ENCODE data around the gene WIZ.

Gene WIZ

GRCh38 chr19:15374796-15375440 lies 74.8 kb downstream of the WIZ start:
- no peak for DNase-seq (ENCODE audit: low spot score)

- no peak for DNase-seq (ENCODE audit: low spot score)
Observed at GRCh38 chr19:15374105-15374651, 75.6 kb downstream of the WIZ start.

- no peak for DNase-seq (ENCODE audit: low spot score)
Observed at GRCh38 chr19:15373644-15374043, 76.1 kb downstream of the WIZ start.

- no peak for DNase-seq (ENCODE audit: low spot score)
Observed at GRCh38 chr19:15372891-15373301, 76.9 kb downstream of the WIZ start.

GRCh38 chr19:15372470-15372869 lies 77.3 kb downstream of the WIZ start:
- no peak for DNase-seq (ENCODE audit: low spot score)

- no peak for DNase-seq (ENCODE audit: low spot score)
Observed at GRCh38 chr19:15371786-15372380, 77.9 kb downstream of the WIZ start.

GRCh38 chr19:15371119-15371518 lies 78.6 kb downstream of the WIZ start:
- no peak for DNase-seq (ENCODE audit: low spot score)
